Glomerular endothelial cell (primary cell): ENCODE data around the gene TRAPPC6A. TPM values are rescaled to one million over a fixed set of nuclear protein-coding genes. Genes with fewer than 3 reads are reported as not detected.
A peak's percentile ranks its signal among the peaks of the same experiment; 100 is the strongest.
"Not testable (repeated sequence)": the region's sequence is repeated elsewhere in the genome, so short reads cannot be mapped to it uniquely, and the experiment has no call there.

Experiments used
- DNase-seq: peaks from one replicate; pipeline ENCODE4 v3.0.0-alpha.2; 2011; ENCODE audit warnings: low read depth, low spot score; ENCODE audit errors: extremely low read depth
- total RNA-seq: library from RNA; depleted of rRNA; stranded (reverse); fragments of >200 nt; gene quantifications from 2 replicates; pipeline ENCODE4 v1.2.3, GENCODE V29; 2015

Gene TRAPPC6A
- total RNA-seq, 1 donor from 2014 or later, result 25.3 TPM

GRCh38 chr19:45133661-45134060 is 44.4 kb downstream of the TRAPPC6A start:
- DNase-seq, result no peak

GRCh38 chr19:45130888-45131615 is 47.0 kb downstream of the TRAPPC6A start:
- DNase-seq, result no peak

- DNase-seq, result no peak
Measured at GRCh38 chr19:45130236-45130635, 47.8 kb downstream of the TRAPPC6A start.

- no peak for DNase-seq
Measured at GRCh38 chr19:45128806-45129205, 49.2 kb downstream of the TRAPPC6A start.

GRCh38 chr19:45128146-45128545 is 49.9 kb downstream of the TRAPPC6A start:
- no peak for DNase-seq

- DNase-seq, result no peak
Measured at GRCh38 chr19:45126654-45127053, 51.4 kb downstream of the TRAPPC6A start.

- DNase-seq, result peak; percentile 4
Measured at GRCh38 chr19:45125975-45126493, 52.0 kb downstream of the TRAPPC6A start.

- DNase-seq, result no peak
Measured at GRCh38 chr19:45125360-45125759, 52.7 kb downstream of the TRAPPC6A start.

GRCh38 chr19:45124021-45124420 is 54.0 kb downstream of the TRAPPC6A start:
- DNase-seq, result no peak

- DNase-seq, result no peak
Measured at GRCh38 chr19:45123440-45123850, 54.6 kb downstream of the TRAPPC6A start.

GRCh38 chr19:45122832-45123231 is 55.2 kb downstream of the TRAPPC6A start:
- no peak for DNase-seq

- no peak for DNase-seq
Measured at GRCh38 chr19:45121827-45122345, 56.2 kb downstream of the TRAPPC6A start.

- no peak for DNase-seq
Measured at GRCh38 chr19:45119582-45119981, 58.5 kb downstream of the TRAPPC6A start.

- not testable (repeated sequence) for DNase-seq
Measured at GRCh38 chr19:45118591-45119355, 59.3 kb downstream of the TRAPPC6A start.

- no peak for DNase-seq
Measured at GRCh38 chr19:45118106-45118505, 59.9 kb downstream of the TRAPPC6A start.

- DNase-seq, result no peak
Measured at GRCh38 chr19:45117671-45118070, 60.4 kb downstream of the TRAPPC6A start.

GRCh38 chr19:45117167-45117594 is 60.9 kb downstream of the TRAPPC6A start:
- no peak for DNase-seq

GRCh38 chr19:45115809-45116615 is 62.0 kb downstream of the TRAPPC6A start:
- DNase-seq, result no peak

- DNase-seq, result no peak
Measured at GRCh38 chr19:45114116-45114515, 63.9 kb downstream of the TRAPPC6A start.

- no peak for DNase-seq
Measured at GRCh38 chr19:45113628-45114027, 64.4 kb downstream of the TRAPPC6A start.
